GM19351 (cell line): ENCODE results near the gene ABCA13.

ENCODE experiments used
- ATAC-seq: cut with Tn5 transposase; IDR thresholded peaks from one replicate; pipeline ENCODE4 v1.9.1; 2021; ENCODE audit warnings: mild to moderate bottlenecking, moderate library complexity; ENCODE audit not compliant: unreplicated experiment

The ABCA13 gene

DNA sequence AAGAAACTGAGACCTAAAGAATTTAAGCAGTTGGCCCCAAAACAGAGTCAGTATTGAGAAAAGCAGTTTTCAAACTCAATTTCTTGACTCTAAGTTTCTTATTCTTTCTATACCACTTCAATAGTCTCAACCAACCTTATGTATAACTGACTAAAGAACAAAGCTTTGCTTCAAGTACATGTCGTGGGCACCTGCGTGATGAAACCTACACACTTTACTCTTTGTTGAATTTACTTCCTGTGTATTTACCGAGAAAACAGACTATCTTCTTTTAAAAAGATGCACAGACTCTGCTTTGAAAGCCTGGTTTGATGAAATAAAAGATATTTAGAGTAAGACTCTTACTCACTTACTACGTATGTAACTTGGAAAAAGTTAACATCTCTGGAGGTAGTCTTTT, 455.9 kb downstream of the ABCA13 start:
- no peak for ATAC-seq

GRCh38 chr7:48628793-48629349, 457.6 kb downstream of the ABCA13 start:
- ATAC-seq = no peak

DNA sequence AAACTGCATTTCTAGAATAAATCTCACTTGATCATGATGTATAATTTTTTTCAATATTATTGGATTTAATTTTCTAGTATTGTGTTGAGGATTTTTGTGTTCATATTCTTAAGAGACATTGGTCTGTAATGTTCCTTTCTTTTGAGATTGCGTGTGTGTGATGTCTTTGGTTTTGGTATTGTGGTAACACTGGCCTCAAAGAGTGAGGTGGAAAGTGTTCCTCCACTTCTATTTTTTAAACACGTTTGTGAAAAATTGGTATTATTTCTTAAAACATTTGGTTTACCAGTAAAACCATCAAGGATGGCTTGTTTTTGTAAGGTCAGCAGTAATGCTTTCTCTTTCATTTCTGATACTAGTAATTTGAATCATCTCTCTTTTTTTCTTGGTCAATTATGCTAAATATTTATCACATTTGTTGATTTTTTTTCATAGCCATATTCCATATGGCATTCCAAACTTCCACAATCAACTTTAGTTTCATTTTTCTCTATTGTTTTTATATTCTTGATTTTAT, 462.9 kb downstream of the ABCA13 start:
- no peak for ATAC-seq

- no peak for ATAC-seq
These were observed 464.5 kb downstream of the ABCA13 start for GRCh38 chr7:48635796-48636195.

DNA sequence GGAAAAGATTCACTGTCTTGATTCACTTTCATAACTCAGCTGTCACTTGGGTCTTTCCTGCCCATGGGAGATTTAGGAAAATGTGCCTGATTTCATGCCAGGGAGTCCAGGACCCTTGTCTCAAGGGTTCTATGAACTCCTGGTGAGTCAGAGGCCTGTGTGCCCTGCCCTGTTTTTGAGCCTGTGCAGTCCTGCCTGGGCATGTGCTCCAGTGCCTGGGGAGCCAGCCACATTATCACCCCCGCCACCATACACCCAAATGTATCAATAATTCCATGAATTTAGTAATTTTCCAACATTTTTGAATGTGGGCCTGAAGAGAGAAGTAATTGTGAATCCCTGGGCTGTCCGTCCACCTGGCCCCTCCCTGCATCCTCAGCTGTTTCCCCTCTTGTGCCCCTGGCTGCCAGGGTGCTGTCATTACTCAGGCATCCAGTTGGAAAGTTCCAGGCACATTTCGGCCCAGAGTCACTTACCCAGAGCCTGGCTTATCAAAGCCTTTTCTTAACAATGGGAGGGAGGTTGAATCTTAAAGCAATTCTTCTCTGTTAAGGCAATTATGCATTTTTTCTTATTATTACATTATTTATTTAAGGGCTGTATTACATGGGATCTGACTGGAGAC, 465.2 kb downstream of the ABCA13 start:
- no peak for ATAC-seq

DNA sequence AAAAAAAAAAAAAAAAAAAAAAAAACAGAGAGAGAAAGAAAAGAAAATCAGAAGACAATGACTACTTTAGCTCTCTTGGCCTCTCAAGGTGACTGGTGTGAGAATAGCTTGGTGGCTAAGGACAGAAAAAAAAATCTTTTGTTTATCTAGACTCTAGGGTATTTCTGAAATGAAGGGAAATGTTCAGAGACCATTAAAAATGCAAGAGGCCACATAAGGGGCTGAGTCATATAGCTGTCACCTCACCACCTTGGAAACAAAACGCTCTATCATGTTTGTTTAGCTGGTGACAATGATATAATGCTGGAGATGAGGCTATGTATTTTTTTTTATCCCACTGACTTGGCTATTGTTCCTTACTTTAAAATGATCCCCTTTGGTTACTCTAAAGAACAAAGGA, 466.1 kb downstream of the ABCA13 start:
- no peak for ATAC-seq

- no peak for ATAC-seq
These were observed 466.8 kb downstream of the ABCA13 start for GRCh38 chr7:48638041-48638440.

- ATAC-seq = no peak
These were observed 472.3 kb downstream of the ABCA13 start for GRCh38 chr7:48643431-48644013.

DNA sequence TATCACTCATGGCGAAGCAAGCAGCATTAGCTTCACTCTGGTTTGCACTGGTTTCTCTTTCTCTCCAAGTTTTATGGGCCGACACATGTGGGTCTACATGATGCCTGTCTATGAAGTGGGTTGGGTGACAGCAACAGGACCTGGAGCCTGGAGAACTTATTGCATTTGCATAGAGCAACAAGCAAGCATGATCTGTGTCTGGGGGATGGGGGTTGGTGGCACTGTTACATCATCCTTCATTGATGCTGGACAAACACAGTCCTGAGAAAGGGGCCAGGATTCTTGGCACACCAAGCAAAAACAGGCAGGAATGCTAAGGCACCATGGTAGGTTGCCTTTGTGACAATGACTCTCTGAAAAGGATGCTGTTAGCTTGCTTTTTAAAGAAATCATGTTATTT, 486.9 kb downstream of the ABCA13 start:
- ATAC-seq = no peak

DNA sequence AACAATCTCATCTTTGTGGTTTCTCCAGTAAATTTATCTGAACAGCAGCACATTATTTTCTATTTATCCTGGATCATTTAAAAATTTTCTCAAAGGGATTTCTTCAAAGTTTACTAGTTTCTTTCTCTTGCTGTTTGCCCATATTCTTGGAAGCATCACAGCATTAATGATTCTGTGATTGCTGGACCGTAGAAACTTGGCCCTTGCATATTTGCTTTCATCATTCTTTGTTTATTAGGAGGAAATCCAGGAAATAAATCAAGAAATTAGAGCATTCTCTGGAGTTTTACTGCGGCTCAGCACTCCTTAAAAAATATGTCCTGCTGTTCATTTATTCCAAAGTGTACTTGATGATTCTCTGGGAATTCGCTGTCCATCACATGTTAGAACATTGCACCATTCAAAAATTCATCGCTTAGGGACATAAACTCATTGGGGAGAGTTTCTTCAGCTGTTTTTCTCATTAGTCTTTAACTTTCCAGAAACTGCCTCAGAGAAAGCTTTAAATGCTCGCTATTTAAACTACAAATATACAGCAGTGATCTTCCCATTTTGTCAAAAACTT, 489.1 kb downstream of the ABCA13 start:
- ATAC-seq = no peak

DNA sequence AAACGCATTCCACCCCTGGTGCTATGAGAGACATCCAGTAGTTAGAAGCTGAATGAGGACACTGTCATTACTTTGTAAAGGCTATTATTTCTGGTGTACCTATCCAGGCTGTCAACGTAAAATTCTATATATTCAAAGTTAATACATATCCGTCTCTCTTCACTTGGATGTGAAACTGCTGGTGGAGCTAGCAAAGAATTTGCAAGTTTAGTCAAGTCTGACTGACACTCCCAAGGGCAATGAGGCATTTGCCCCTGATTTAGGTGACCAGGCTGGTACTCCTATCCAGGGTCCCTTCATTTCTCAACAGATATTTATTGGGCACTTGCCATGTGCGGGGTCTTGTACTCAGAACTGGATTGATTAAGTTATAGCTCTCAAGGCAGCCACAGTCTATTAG, 493.0 kb downstream of the ABCA13 start:
- ATAC-seq = no peak

GRCh38 chr7:48665353-48666135, 494.3 kb downstream of the ABCA13 start:
- ATAC-seq = no peak

GRCh38 chr7:48667407-48667806, 496.1 kb downstream of the ABCA13 start:
- ATAC-seq = no peak

GRCh38 chr7:48671656-48672055, 500.4 kb downstream of the ABCA13 start:
- ATAC-seq = no peak

GRCh38 chr7:48681006-48681405, 509.7 kb downstream of the ABCA13 start:
- no peak for ATAC-seq

GRCh38 chr7:48691788-48692187, 520.5 kb downstream of the ABCA13 start:
- no peak for ATAC-seq
